GM18861 (cell line): Measurements from ENCODE around the gene ZNF664.

ENCODE experiments used
- ATAC-seq: cut with Tn5 transposase; IDR thresholded peaks from one replicate; pipeline ENCODE4 v1.9.1; 2021; ENCODE audit not compliant: unreplicated experiment

ZNF664 gene

DNA sequence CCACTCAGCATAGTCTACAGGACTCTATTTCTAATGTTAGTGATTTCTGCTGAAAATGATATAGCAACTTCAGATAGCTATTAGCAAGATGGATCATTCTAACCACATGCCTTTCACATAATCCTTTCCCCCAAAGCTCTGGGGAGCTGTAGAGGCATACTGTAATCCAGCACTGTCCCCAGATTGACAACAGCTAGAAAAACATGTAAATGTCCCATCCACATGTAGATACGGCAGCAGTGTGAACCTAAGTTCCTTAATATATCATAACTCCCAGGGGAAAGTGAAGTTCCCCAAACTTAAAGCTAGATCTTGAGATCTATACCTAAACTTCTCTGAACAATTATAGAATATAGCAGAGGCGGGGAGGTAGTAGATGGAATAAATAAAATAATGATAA, 14.0 kb downstream of the ZNF664 start:
- ATAC-seq: no peak

DNA sequence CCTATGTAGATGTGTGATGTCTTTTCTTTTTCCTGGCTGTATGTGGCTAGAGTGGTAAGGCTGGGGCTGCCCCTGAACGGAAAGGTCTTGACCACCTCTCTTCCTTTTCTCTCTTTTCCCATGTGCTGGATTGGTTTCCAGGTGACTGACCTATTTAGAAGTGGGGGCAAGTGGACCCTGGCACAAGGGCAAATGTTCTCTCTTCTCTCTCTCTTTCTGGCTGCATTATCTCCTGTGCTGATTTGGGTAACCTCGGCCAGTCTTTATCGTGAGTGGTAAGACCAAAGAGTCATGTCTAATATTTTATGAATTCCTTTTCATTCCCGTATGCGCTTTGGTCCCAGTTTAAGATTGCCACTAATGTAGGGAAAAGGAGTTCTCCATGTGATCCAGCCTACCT, 16.2 kb downstream of the ZNF664 start:
- no peak for ATAC-seq

DNA sequence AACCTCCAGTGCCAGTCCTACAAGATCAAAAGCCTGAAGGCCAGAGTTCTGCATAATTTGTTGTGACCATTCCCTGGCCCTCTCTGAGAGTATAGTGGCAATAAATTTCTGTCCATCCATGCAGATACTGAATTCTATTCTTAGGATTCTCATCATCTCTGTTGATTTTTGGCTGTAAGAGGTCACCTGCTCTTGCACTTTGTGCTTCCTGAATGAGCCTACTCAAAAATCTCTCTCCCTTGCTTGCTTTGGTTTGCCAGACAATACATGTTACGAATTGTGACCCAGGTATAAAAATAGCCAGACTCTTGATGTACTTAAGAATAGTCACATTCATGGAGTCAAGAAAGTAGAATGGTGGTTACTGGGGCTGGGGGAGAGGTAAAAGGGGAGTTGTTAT, 16.7 kb downstream of the ZNF664 start:
- no peak for ATAC-seq

DNA sequence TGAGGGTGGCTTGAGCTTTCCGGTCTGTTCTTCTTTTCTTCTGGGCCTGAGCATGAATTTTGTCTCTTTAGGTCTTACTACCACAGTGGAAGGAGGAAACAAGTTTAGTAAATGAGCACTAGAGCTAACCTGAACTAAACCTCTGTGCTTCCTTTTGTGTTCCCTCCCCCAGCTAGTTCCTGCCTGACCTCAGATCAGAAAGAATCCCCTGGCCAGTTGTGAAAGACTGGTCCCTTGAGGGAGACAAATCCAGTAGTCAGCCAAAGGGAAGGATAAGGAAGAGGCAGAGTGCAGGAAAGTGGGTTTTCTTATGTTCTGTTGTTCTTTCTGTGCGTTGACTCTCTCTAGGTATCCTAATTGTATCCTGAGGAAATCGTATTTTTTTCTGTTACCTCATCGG, 17.5 kb downstream of the ZNF664 start:
- ATAC-seq: no peak

DNA sequence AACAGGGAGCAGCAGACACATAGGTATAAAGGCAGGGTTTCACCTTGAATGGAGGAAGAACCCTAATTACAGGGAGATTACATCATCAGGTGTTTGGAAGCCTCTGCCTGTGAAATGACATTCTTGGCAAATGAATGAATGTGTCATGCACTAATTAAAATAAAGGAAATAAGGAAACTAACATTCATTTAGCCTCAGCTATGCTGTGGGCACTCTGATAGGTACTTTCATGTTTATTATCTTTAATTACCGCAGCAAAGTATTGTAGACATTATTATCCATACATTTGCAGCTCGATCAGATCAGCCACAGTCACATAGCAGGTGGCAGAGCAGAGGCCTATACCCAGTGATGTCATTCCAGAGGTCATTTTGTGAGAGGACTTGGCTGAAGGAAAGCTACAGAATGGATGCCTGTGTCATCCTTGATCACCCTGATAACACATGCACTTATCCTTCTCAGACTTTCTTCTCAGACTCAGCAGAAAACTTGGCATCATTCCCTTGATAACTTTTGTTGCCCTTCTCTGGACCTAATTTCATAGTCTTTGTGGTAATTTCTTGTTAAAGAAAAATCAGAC, 18.4 kb downstream of the ZNF664 start:
- no peak for ATAC-seq

DNA sequence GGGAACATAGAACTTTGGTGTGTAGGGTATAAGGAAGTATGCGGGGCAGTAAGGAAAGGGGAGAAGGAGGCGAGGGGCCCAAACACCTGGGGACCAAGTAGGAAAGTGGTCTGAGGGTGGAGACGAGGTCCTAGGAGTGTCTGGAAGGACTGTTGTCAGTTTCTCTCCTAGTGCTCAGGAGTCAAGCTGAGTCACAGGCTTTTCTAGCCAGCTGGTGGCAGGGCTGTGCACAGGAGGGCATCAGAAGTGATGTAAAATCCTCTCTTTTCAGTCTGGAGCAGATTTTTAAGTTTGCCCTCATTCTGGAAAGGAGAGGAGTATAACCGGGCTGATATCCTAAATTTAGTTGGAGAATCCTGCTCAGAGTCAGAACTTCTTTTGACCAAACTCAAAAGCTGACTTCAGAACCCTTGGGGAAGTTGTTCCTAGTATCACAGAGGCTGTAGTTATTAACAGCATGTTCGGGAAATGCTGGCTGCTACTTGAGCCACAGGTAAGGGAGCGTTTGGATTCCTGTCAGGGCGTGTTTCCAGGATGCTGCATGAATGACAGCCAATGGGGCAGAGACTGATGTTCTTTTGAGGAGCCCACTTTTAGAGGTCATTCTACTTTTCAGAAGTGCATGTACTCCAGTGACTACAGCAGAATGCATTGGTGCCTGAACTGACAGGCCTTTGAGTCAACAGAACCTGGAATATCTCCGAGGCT, 19.3 kb downstream of the ZNF664 start:
- ATAC-seq: no peak

DNA sequence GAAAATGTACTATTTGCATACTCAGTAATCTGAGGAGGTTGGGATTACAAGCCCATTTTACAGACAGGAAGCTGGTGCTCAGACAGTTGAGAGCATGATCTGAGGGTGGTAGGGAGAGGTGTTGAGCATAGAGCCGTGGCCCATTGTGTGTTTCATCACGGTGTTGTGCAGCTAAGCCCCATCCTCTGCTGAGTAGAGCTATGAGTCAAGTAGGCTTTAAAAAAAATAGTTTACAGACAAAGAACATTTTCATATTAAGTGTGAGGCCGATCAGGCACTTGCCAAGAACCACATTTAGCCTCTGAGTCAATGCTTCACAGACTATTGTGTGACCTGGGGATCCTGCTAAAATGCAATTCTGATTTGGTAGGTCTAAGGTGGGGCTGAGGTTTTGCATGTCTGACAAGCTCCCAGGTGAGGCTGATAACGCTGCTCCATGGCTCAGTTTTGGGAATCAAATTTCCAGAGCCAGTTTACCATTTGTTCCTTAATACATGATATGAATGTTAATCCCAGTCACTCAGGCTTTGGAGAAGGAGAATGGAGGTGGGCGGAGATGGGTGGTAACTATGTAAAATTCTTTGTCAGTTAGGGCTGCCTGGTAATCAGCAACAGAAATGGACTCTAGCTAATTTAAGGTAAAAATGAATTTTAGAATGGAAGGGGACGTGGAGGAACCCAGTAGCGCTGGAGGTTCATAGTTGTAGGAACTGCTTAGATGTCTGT, 22.2 kb downstream of the ZNF664 start:
- ATAC-seq: no peak

DNA sequence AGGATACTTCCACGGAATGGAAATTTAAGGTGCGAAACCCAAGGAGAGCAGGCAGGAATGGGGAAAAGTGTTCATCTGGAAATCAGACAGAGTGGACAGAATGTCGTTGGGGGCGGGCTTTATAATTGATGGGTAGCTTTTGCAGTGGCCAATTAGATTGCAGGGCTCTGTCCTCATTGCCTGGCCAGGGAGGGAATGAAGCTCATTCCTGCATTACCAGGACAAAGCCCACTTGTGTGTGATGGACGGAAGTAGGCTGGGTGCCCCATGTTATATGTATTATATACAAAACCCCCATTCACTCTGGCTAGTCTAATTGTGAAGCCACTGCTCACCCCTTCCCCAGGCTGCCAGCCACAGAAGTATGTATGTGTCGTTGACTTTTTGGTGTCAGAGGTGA, 23.6 kb downstream of the ZNF664 start:
- ATAC-seq: no peak

DNA sequence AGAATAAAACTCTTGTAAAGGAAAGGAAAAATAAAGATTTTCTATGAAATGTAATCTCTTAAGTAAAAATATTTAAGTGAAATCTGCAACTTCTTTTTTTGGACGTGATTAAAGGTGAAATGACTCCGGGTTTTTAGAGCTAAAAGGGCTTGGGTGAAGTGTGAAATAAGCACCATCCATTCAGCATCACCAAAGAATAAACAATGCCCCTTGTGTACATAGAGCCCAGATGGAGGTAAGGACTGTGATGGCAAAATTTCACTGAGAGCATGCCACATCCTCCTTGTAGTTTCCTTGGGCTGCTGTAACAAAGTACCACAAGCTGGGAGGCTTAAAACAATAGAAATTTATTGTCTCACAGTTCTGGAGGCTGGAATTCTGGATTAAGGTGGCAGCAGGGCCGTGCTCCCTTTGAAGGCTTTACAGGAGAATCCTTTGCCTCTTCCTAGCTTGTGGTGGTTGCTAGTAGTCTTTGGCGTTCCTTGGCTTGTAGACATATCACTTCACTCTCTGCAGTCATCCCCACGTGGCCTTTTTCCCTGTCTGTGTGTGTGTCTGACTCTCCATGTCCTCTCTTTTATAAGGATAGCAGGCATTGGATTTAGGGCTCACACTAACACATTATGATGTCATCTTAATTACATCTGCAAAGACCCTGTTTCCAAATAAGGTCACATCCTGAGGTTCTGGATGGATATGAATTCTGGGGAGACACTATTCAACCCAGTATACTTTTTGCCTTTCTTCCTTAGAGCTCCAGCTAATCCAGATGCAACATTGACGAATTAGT, 24.2 kb downstream of the ZNF664 start:
- ATAC-seq: no peak

DNA sequence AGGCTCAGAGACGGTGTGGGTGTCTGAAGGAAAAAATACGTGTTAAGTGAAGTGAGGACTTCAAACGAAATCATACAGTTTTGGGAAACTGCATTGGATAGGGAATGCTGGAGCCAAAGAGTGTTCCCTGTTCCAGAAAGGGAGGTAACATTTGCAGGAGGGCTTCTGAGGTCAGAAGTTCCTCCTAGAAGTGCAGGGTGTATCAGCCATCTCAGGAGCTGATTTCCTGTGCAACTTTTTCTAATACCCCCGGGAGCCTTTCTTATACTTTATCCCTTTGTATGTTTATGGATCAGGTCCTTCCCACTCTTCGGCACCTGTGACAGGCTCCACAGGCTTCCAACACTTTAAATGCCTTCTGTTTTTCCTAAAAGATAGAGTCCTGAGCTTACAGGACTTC, 24.9 kb downstream of the ZNF664 start:
- ATAC-seq: no peak

DNA sequence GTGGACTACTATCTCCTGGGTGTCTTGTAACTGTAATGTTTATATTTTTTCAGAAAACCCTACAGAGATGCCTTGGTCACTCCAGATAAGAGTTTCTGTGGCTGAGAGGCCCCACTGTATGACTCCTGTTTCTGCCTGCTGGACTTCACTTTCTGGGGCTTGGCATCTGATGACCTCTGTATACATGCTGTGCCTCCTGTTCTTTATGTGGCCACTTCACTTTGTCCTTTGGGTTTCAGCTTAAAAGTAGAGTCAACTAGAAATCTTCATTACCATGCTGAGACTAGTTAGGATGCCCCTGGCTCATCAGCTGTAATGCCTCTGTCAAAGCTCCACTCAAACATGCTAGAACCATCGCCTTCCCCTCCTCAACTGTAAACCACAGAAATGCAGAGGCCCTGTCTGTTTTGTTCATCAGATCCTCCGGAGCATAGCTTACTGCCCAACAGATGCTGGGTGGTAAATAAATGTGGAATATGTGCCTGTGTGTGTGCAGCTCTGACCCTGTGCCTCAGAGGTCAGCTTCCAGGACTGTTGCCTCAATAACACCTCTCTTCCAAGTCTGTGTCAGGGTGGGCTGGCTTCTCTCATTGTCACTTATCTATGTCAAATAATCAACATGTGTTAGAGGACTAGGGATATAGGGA, 25.5 kb downstream of the ZNF664 start:
- no peak for ATAC-seq

DNA sequence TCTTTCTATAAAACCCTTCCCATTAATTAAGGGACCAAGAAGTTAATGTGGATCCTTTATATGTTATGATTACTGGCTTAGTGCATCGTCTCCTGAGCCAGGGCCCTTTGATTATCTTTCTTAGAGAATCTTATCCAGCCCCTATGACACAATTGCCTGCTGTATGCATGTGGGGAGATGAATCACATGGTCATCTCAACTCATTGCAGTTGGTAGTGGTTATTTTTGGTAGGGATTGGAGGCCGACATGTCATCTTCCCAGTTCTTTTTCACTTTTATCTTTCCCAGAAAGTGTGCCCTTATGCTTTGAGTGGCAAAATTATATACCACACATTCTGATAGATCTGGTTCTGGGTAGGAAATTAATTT, 26.0 kb downstream of the ZNF664 start:
- no peak for ATAC-seq

DNA sequence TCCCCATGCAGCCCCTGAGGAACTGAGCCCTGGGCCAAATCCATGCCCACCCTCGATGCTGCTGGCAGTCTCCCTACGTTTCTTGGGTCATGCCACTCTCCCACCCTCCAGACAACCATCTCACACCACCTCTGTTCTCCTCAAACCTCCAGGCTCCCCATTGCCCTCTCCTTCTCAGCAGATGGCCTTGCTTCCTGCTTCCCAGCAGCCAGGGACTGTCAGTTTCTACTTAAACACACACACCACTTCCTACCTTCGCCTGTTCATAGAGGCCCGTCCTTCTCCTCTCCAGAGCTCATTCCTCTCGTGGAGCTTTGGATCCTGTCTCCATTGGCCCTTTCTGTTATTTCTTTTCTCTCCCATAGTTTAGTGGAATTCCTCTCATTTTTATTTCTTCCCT, 27.1 kb downstream of the ZNF664 start:
- no peak for ATAC-seq

DNA sequence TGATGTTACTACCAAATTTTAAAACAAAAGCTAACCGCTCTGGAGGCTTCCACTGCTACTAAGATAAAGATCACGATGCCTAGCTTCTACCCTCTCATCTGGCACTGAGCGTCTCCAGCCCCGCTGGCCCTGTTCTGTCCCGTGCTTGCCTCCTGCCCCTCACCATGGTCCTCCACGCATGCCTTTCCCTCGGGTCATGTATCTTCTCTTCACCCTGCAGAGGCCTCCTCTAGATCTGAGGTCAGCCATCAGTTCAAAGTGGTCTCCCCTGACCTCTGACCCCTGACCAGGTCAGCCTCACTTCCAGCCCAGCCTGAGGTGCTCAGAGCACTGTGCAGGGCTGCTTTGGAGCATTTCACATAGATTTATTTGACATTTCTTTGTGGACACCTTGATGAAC, 28.3 kb downstream of the ZNF664 start:
- ATAC-seq: no peak

DNA sequence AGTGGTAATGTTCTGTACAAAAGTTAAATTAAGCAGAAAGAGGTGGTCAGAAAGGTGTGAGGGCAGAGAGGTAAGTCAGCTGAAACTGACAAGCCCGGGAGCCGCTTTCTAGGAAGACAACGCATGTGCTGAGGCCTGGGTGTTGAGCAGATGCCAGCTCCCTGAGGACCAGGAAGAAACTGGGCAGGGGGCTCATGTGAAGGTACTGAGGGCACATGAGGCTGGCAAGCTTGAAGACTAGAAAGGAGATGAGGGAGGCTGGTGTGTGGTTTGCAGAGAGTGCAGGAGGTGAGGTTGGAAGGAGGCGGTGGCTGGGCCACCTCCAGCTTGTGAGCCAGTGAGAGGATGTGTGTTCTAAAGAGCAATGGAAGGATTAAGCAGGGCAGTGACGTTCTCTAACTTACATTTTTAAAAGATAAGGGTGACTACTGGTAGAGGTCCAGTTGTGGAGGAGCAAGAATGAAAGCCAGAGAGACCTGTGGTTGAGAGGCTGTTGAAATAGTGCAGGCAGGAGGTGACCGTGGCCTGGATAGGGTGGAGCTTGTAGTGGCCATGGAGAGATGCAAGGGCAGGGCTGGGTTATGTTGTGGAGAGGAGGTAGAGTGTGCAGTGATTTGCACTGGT, 29.1 kb downstream of the ZNF664 start:
- no peak for ATAC-seq

DNA sequence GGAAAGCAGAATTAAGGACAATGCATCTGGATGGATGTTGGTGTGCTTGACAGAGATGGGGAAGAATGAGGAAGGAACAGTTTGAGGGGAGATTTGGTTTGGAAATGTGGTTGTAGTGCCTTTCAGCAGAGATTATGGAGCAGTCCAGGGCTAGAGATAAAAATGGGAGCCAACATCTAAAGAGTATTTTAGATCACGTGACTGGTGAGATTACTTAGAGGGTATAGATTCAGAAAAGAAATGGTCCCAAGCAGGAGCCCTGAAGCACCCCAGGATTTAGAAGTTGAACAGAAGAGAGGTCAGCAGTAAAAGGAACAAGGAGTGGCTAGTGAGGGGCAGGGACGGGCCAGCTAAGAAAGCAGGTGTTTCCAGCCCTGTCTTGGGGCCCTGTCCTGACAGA, 29.6 kb downstream of the ZNF664 start:
- no peak for ATAC-seq

DNA sequence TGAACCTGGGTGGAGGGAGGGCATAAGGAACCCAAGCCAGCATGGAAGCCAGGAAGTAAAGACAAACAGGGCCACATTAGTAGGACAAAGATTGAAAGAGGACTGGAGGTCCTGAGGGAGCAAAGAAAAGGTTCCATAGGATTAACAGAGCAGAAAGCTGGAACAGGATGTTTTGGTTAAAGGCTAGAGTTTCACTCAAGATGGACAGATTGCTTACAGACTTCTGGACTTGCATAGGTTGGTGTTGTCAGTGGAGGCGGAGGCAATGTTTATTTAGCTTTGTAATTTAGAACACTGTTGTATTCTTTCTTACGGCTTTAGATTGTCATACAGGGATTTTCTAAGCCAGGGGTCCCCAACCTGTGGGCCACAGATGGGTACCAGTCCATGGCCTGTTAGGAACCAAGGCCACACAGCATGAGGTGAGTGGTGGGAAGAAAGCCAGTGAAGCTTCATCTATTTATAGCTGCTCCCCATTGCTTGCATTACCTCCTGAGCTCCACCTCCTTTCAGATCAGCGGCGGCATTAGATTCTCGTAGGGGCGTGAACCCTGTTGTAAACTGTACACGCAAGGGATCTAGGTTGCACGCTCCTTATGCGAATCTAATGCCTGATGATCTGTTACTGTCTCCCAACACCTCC, 31.3 kb downstream of the ZNF664 start:
- ATAC-seq: no peak

DNA sequence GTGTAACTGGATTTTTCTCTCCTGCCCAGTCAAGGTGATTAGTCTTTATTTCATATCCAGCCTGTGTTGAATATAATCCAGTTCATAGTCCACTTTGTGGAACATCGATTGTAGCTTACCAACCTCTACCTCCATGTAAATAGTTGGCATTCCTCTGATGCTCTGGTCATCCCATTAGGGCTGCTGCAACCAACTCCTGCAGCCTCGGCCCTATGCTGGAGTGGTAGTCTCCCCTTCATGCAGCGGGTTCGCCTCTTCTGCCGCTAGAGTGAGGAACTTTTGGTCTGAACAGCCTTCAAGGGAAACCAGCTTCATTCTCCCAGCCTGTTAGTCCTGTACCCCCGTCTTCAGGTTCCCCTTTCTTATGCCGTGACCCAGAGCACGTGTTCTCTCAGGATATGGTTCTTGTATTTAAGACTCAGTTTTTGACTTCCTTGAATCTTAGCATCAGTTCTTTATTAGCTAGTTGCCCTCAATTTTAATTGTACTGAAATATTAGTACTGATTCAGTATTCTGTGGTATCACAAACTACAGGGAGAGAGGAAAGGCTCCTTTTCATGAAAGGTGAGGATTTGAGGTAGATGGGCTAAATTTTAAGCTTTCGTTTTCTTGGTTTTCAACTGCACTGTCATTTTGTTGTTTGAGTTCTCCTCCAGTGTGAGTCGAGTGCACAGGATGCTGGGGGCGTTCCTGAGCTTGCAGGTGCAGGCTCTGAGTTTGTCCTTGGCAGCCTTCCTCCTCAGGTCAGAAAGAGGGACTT, 33.2 kb downstream of the ZNF664 start:
- no peak for ATAC-seq

DNA sequence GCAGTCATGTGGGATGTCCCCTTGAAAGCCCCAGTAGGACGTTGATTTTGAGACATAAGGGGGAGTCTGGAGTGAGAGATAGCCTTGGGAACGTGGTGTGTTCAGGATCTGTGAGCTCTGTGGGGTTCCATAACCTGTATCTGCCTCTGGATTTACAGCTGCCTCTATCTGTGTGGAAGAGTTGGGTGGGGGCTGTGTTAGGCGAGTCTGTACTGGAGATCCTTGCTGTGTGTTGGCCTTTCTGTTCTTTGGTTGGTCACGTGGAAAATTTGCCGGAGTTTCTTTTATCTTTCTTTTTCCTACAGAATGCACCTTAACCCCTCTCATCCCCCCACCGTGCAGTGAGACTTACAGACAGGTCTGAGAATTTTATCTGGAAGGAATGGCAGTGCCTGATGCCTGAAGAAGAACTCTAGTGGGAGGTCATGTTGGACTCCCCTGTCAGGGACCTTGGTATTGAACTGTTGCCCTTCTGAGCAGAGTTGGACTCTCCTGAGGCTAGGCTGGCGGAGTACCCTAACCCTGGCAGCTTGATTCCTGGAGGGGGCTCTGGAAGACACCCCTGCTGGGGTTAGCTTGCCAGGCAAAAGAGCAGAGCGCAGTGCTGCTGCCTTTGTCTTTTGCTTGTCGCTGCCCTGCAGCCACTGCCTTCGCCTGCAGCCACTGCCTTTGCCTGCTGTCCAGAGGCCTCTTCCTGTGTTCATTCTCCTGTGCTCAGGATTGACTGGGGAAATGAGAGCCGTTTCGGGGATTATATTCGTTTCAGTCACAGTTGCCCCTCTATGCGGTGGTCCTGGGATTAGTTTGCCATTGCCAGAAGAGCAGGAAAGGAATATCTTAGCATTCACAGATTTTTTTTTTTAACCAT, 34.1 kb downstream of the ZNF664 start:
- ATAC-seq: no peak
